GM19035 (cell line): ENCODE data around the gene SLC5A3.
A peak's percentile ranks its signal among the peaks of the same experiment; 100 is the strongest.

ENCODE experiments used
- ATAC-seq: cut with Tn5 transposase; IDR thresholded peaks from one replicate; pipeline ENCODE4 v1.9.1; 2021; ENCODE audit not compliant: unreplicated experiment

SLC5A3 gene

DNA sequence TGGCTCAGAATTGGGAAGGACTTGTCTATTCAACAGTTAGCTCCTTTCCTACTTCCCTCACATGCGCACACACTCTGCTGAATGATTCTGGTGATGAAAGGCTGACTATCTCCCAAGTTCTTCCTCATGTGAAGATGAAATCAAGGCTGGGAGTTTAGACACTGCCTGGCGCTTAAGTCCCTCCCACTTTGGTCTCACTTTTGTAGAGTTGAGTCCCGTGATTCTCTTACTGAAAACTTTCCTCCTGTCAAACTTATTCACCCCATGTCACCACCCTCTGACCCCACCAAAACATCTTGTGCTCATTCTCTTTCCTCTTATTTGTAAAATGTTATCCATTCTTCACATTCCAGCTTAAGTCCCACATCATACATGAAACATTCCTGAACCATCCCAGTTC is 8.4 kb upstream of the SLC5A3 start:
- ATAC-seq, result no peak

DNA sequence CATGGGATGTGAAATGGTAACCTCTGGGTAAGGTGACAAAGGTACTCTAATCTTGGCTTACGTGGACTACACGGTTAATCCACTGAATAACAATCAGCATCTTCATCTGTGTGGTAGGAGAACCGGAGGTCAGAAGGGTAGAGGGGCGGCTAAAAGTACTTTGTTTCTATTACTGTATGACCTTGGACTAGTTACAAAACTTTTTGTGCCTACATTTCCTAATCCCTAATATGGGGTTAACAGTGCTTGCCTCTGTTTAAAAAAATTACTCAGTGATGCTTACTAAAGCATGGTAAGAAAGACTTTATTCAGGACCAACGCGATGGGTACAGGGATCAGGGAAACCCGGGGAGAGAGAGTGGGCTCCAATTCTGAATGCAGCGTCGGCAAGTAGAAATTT is 1.7 kb upstream of the SLC5A3 start:
- no peak for ATAC-seq

DNA sequence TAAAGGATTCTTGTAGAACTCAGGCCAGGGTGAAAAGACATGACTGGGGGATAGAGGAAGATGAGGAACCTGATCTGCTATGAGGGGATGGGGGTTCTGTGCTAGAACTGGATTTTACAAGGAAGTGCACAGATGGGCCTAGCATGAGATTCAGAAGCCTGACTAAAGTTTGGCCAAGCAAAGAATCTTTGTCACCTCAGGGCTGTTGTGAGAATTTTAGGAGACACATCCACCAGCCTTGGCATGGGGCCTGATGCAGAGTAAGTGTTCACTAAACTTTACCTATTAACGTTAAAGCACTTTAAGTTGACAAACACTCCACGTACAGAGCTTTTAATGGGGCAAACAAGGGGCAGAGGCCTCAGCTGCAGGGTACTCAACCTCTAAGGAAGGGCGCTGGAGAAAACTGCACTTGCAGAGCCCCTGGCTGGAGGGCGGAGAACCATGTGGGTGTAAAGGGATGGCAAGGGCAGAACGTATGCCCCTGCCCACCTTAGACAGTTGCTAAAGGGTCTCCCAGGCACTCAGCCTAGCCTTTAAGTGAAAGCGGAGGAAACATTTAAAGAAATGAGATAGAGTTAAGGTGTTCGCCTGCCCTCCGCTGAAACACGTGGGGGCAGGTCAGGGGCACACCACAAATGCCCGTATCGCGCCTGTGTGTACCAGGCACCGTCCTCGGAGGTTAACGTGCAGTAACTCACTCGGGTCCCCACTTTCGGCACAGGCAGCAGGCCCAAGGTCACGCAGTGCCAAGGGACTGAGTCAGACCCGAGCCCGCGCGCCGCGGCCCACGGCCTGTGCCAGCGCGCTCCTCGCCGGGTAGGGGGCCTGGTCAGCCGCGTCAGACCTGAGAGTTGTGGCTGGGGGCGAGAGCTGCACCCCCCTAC is 990 bp upstream of the SLC5A3 start:
- ATAC-seq, result peak; percentile 15

DNA sequence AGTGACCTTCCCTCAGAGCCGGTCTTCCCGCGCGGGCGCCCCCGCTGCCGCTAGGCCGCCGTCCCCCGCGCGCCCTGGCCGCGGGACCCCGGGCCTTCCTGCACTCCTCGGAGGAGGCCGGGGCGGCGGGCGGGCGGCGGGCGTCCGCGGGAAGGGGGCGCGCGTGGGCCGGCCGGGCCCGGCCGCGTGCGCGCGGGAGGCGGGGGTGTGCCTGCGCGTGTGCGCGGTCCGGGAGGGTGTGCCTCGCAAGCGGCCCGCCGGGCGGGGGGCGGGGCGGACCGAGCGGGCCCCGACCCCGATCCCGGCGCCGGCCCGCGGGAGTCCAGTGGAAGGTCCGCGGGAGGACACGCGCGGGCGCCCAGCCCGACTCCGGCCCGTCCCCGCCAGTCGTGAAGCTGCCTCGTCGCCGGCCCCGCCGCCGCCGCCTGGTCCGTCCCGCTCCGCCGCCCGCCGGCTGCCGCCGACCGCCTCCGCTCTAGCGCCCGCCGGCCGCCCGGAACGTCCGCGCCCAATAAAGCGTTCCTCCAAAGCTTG is 438 bp downstream of the SLC5A3 start:
- ATAC-seq, result peak; percentile 46

DNA sequence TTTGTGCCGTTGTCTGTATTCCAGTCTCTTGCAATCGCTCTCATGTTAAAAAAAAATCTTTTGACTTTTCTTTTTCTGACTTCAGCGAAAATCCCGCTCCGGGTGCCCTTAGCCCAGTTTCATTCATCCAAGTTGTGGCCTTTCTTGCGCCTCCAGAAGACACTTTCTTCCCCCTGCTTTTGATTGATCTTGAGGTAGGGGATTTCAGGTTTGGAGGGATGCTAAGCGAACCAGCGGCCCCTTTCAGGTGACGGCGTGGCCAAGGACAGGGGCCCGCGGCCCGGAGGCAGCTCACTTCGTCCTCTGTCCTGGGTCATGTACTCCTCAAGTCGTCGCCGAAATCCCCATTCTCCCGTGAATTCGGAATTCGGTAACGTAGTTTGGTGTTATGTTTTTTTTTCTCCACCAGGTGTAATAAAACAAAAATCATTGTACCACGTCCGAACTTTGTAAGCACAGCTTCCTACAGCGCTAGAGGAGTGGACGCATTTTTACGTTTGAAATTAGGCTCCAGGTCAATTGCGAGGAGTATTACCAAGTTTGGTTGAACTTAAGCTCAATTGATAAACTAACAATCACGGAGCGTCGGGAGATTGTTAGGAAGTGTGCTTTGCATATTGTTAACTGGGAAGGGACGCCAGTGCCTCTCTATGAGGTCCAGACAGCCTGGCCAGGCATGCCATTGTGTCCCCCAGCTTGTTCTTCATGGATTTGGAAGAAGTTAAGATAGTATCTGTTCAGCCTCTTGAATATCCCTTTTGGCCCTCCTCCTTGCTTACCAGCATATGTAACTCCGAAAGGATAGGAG is 1.1 kb downstream of the SLC5A3 start:
- ATAC-seq, result no peak

DNA sequence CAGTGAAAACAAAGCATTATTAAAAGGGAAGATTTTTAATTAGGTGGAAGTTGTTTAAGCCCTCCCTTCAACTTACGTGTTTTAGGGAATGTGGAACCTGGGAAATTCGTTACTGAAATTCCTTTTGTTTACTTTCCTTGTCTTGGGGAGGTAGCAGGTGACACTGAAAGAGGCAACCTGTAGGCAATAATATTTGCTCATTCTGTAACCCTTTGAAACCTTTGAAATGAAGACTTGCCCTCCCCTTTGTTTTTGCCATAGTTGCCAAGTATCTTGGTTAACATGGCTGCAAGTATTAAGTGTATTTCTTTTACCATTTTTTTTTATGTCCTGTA is 1.7 kb downstream of the SLC5A3 start:
- ATAC-seq, result no peak

DNA sequence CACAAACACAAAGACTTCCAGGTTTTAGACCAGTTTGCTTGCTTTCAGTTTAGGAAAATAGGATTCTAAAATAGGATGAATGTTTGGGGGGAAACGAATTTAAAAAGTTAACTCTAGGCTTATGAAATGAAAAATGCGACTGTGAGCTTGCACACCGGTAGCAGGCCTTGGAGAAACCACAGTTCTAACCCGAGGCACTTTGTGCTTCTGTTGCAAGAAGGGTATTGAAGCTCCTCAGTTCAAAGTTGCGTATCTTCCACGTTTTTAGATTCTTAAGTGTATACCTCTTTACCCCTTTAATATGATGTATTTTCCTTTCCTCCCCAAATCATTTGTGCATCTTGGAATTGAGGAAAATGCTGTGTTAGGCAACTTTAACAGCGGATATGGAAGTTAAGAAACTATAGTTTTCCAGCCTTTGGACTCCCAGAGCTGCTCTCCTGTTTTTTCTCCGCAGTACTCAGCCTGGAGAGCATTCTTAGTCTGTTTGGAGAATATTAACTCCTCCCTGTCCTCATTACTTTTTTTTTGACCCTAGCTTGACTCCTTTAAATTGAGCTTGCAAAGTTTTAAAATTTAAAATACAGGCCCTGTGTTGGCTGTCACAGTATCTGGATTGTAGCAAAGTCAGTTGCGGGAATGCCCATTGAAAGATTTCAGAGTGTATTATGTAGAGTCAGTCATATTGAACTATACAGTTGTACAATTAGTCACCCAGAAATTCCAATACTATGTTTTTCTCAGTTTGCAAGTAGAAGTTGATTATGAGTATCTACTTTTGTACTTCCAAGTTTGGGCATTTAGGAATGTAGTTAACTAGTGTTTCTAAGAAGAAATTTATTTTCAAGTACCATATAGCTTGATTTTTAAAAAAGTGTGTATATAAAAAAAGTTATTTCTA is 2.6 kb downstream of the SLC5A3 start:
- no peak for ATAC-seq

DNA sequence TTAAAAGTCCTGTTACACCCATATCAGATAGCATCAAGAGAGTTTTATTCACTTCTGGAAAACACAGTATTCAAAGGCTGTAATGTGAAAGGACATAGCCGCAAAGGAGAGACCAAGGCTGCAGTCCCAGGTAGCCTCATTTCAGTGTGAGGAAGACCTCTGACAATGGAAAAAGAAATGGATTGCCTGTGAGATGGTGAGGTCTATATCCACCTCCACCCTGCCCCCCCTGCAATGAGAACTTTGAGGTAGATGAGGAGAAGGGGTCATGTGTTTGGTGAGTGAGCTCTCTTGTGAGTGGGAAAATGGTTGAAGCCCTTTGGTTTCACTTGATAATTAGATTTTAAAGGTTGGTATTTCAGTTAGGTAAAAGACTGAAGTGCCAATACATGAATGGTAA is 3.5 kb downstream of the SLC5A3 start:
- no peak for ATAC-seq

DNA sequence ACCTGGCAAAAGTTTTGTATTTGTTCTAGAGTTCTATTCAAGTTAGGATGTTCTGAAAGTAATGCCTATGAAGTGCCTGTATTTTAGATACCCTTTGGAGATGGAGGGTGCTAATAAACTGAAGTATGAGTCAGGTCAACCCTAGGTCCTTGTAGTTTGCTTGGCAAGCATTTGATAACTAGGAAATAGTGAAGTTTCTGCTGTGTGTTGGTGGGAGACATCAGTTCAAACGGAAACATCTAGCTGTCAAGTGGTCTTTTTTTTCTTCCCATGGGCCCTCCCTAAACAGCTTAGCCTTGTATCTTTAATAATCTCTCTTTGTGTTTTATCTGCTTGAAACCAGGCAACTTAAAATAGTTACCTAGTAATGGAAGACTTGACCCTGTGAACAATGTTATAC is 4.5 kb downstream of the SLC5A3 start:
- no peak for ATAC-seq

DNA sequence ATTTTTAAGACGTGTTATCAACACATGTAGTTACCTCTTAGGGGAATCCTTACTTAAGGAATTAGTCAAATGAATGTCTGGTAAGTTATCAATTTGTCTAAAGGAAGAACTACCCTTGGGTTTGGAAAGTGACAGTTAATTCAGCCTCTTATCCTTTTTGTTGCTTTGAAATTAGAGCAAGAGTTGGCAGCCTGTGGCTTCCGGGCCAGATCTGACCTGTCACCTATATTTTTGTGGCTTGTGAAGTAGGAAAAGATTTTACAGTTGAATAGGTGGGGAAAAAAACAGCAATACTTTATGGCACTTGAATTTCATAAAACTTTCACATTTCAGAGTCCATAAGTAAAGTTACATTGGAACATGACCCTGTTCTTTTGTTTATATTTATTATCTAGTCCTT is 5.5 kb downstream of the SLC5A3 start:
- ATAC-seq, result no peak

DNA sequence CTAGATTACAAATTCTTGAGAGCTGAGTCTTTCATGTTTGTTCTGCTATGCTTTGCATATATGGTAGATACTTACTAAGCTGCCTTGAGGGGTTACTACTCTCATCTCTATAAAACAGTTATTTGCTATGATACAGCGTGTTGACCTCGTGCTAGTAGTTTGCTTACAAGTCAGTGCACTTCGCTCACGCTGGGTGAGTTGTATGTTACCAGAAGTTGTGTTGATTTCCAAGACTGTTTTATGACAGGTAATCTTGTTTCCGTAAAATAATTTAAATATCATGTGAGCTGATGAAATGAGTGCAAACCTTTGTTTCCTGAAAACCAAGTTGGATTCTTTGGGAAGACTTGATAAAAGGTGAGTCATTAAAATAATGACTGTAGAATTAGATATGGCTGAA is 7.3 kb downstream of the SLC5A3 start:
- ATAC-seq, result no peak

DNA sequence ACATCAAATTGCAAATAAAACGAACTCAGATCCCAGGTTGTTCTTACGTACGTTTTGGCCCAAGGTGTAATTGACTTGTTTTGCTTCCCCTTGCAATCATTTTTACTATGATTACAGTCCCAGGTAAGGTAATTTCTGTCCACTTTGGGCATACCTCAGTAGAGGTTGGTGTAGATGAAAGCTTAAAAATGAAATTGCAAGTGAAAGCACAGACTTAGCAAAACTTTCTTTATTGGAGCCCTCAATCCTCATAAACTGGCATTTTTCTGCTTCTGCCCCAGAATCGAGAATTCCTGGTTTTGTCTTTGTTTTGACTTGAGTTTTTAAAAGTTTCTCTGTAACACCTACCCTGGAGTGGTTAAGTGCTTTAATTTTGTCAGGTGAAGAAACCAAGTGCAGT is 9.4 kb downstream of the SLC5A3 start:
- ATAC-seq, result no peak

DNA sequence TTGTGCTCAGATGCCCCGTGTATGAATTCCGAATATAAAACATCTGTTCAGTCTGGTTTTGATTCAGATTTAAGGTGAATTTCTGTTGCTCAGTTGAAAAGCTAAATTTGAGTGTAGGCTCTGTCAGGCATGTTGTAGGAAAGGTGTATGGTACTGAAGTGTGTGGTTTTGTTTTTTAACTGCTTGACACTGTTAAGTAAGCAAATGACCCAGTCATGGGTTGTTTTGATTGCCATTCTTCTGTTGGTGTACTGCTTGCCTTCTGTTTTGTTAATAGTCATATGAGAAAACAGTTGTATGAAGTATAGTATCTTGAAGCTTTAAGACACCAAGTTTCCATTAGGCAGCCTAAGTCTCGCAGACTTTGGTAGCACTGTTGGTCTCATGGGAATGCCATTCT is 10.0 kb downstream of the SLC5A3 start:
- no peak for ATAC-seq

DNA sequence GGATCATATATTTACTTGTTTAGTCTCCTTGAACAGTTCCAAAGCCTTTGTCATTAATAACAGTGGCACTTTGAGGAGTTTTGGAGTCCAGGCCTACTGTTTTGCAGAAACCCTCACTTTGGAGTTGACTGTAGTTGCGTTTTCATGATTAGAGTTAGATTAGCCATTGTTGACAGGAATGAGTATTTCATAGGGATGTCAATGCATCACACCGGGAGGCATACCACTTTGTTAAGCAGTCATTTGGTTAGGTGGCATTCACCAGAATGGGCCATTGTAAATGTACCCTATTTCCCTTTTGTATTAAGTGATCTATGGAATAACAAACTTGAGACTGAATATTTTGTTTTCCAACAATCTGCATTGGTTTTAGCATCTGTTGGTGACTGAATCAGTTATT is 11.8 kb downstream of the SLC5A3 start:
- ATAC-seq, result no peak

DNA sequence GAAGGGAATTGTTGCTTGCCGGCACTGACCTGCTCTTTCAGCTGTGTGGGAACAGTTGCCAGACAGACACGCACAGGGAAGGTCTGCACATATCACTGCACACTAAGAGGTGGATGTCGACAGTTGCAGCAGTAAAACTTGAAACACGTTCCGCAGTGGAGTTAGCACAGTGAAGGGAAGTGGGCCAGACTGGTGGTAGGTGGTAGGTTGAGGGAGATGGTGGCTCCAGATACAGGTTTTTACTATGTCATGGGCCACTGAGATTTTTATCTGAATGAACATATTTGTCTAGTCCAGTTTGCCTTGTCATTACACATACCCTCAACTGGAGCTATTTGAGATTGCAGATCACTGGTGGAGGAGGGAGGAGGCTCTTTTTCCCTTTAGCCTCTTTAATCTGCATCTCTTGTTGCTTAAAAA is 13.5 kb downstream of the SLC5A3 start:
- no peak for ATAC-seq

DNA sequence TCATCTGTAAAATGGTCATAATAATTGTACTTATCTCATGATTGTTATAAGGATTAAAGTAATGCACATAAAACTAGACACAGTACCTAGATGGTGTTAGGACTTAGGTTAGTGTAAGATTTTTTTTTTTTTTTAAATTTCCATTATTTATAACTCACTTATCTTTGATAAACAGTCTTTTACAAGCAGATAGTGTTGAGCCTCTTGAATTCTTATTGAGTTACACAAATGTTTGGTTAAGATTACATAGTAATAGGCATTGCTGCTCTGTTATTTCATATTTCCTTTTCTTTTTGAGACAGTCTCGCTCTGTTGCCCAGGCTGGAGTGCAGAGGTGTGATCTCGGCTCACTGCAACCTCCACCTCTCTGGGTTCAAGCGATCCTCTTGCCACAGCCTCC is 15.4 kb downstream of the SLC5A3 start:
- ATAC-seq, result no peak

DNA sequence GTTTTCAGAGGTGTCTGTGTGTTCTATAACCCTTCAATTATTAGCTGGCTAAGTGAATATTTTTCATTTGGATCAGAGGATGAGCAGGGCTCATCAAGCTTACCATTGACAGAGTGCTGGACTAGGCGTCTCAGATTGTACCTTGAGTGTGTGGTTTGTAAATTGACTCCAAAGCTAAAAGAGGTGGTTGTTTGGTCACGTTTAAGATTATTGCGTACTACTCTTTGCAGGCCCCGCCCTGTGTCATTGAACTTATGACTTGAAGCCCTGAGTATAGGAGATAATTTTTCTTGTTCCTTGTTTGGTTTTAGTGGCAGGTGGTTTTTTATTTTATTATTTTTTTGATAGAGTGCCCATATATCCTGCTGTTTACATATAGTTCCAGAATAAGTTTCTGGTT is 17.7 kb downstream of the SLC5A3 start:
- ATAC-seq, result no peak

DNA sequence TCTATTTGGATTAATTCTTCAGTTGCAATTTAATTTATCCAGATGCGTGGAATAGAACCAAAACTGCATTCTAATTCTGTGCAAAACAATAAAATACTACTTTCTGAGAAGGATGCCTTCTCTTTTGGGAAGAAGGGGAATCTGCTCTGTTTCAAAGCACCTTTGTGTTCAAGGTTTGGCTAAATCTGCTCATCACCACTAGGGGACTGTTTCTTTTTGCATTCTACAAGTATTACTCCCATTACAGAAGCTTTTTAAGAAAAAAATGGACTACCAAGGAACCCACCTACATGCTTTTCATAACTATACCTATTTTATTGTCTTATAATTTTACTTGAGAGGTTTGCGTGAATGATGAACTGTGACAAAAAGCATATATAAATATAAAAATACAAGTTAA is 18.2 kb downstream of the SLC5A3 start:
- no peak for ATAC-seq

DNA sequence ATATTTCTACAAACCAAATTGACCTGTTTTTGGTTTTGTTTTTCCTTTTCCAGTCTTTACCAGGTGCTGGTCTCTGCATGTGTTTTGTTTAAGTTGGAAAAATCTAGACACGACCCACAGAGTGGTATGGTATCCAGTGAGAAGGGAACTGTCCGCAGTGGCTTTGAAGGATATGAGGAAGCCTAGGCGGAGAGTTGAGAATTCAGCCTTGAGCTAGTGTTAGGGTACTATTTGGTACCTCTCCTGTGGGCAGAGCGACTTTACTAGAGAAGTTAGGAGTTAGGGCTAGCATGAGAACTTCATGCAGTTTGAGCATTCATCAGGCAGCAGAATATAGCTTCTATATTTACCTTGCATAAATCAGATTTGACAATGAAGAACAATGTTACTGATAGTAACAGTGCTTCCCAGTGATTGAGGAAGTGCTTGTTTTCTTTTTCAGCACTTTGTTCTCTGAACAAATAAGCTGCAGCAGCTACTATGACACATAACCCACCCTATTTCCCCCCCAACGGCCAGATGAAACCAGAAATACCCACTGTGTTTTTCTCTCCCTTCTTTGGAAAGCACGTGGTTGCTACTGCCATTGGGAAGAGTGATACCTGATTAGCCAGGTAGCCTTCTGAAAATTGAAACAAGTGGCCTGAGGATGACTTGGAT is 19.0 kb downstream of the SLC5A3 start:
- no peak for ATAC-seq

DNA sequence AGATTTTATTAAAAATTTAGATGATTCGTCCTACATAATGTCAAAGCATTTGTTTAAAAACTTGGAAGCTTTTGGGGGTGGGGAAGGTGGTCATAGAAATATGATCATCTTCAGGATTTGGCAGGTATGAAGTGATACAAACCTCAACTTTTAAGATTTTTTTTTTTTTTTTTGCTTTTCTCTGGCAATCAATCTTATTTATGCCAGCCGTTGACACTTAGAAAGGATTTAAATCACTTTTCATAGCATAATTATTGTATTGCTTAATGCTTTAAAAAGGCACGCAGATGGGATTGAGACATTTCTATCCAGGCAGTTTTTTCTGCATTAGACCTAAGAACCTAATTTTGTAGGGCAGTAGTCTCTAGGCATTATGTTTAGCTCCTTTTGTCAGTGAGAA is 19.7 kb downstream of the SLC5A3 start:
- no peak for ATAC-seq

DNA sequence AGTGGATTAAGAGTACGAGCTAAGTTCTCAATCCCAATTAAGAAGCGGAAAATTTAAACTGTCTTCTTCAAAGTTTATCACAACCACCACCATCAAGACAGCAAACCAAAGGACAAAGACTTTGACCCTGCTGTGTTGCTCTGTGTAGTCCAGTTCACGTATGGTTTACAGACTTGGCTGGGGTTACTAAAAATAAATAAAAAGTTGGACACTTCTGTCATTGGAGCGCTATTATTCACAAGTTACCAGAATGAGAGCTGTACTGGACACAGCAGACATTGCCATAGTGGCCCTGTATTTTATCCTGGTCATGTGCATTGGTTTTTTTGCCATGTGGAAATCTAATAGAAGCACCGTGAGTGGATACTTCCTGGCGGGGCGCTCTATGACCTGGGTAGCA is 21.6 kb downstream of the SLC5A3 start:
- no peak for ATAC-seq
